Left lung (tissue), 10 donors: Measurements from ENCODE around the gene PRR27. TPM values are rescaled to one million over a fixed set of nuclear protein-coding genes. Genes with fewer than 3 reads are reported as not detected.
A peak's percentile ranks its signal among the peaks of the same experiment; 100 is the strongest.

Experiments
- ATAC-seq: fragments of 200-7000 bp; cut with Tn5 transposase; one replicate; pipeline ENCODE4 v1.9.1; 2020; ENCODE audit warnings: moderate library complexity
- DNase-seq, 4 donors: peaks; one replicate each; pipeline ENCODE4 v3.0.0-alpha.2; 2013 to 2020
- H3K27ac ChIP-seq, 2 donors: fragments of 200-600 bp; sonication (generic) in 1 of 2; one replicate each; pipeline versions ENCODE4 v1.5.0 to v1.8.0; 2020 to 2021
- H3K27me3 ChIP-seq, 2 donors: fragments of 200-600 bp; sonication (generic) in 1 of 2; one replicate each; pipeline versions ENCODE4 v1.5.0 to v1.8.0; 2020 to 2021
- H3K36me3 ChIP-seq, 2 donors: fragments of 200-600 bp; sonication (generic) in 1 of 2; one replicate each; pipeline versions ENCODE4 v1.5.0 to v1.8.0; 2020 to 2021
- H3K4me1 ChIP-seq, 2 donors: fragments of 200-600 bp; one replicate each; pipeline ENCODE4 v1.8.0; 2021
- H3K4me3 ChIP-seq, 2 donors: fragments of 200-600 bp; sonication (generic) in 1 of 2; one replicate each; pipeline versions ENCODE4 v1.5.0 to v1.8.0; 2020 to 2021; ENCODE audit warnings: mild to moderate bottlenecking in 1 of 2
- H3K9me3 ChIP-seq, 2 donors: fragments of 200-600 bp; sonication (generic) in 1 of 2; one replicate each; pipeline versions ENCODE4 v1.5.0 to v1.8.0; 2020 to 2021
- intact Hi-C, 2 donors: fragments of 100-400 bp; cut with DNase I; formaldehyde crosslinking; loops; one replicate each; pipeline versions ENCODE4 v1.11.2 to v1.14.2; 2022
- polyA plus RNA-seq, 6 donors: library from polyadenylated mRNA; unstranded; fragments of 120-200 nt; gene quantifications; one replicate each; pipeline ENCODE4 v1.2.1, GENCODE V29; 2013; ENCODE audit not compliant: insufficient read length in 6 of 6
- total RNA-seq, 2 donors: library from RNA; stranded (reverse); fragmentation: NEBNext Ultra II Directional; extraction: Animal tissue kit (Norgen Biotek cat#: 25700); gene quantifications; one replicate each; pipeline ENCODE4 v1.2.1, GENCODE V29; 2021
- TF ChIP-seq, protein P1 (sequence below), 2 donors: fragments of 200-600 bp; sonication (generic) in 1 of 2; IDR thresholded peaks; one replicate each; pipeline versions ENCODE4 v1.5.0 to v1.8.0; 2021; ENCODE audit warnings: antibody characterized with exemption in 2 of 2
- donor health status: DM: no; HTN: yes; CAD: no.
- donor health status: DM: no; HTN: no; CAD: no.

PRR27 gene
- total and polyA plus RNA-seq, 8 donors = 0.03 to 0.18 (median 0.12) TPM; not detected in 2

DNA sequence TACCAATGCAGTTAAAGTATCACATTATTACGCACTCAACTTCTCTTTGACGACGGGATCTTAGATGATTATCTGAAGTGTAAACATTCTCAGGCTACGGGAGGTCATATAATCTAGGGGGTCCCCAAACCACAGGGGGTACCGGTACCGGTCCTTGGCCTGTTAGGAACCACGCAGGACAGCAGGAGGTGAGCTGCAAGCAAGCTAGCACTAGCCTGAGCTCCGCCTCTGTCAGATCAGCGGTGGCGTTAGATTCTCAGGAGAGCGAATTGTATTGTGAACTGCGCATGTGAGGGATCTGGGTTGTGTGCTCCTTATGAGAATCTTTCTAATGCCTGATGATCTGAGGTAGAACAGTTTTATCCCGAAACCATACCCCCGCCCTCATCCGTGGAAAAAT lies 20.6 kb upstream of the PRR27 start:
- Histone ChIP-seq H3K27ac (no peak overlapping the region), H3K4me3 (no peak overlapping the region), H3K36me3 (no peaks in the 10 kb centered on the region), H3K27me3 (no peaks in the 10 kb centered on the region), H3K9me3 (no peaks in the 10 kb centered on the region), H3K4me1 (no peaks in the 10 kb centered on the region)
- ATAC-seq (no peak), DNase-seq (peak in 1 of 4 donors; percentile 10)
- intact Hi-C loops = no loop called here
- TF ChIP-seq, protein P1, sequence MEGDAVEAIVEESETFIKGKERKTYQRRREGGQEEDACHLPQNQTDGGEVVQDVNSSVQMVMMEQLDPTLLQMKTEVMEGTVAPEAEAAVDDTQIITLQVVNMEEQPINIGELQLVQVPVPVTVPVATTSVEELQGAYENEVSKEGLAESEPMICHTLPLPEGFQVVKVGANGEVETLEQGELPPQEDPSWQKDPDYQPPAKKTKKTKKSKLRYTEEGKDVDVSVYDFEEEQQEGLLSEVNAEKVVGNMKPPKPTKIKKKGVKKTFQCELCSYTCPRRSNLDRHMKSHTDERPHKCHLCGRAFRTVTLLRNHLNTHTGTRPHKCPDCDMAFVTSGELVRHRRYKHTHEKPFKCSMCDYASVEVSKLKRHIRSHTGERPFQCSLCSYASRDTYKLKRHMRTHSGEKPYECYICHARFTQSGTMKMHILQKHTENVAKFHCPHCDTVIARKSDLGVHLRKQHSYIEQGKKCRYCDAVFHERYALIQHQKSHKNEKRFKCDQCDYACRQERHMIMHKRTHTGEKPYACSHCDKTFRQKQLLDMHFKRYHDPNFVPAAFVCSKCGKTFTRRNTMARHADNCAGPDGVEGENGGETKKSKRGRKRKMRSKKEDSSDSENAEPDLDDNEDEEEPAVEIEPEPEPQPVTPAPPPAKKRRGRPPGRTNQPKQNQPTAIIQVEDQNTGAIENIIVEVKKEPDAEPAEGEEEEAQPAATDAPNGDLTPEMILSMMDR (IDR thresholded peaks at IDR 0.05) = no peak

DNA sequence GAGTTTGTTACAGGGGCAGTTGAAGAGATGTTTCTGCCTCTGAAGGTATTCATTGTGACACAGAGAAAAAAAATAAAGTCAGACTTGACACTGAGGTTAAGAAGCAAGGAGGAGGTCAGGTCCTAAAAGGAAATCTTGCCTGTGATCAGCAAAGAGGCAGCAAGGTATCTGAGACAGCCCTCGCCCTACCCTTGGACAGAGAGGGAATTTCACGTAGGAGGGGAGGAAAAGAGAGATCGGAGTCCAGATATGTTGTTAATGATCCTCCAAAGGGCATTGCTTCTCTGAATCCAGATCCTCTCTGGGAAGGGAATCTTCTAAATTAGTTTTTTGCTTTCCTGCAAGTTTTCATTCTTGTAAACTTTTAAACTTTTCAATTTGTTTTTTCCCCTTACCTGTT lies 15.3 kb upstream of the PRR27 start:
- no peaks in the 10 kb centered on the region for H3K4me1 ChIP-seq
- H3K27me3 ChIP-seq = no peaks in the 10 kb centered on the region
- no peak overlapping the region for H3K27ac ChIP-seq
- intact Hi-C loops = no loop called here
- H3K9me3 ChIP-seq = no peaks in the 10 kb centered on the region
- TF ChIP-seq, protein P1 (IDR thresholded peaks at IDR 0.05) = no peak
- no peaks in the 10 kb centered on the region for H3K36me3 ChIP-seq
- H3K4me3 ChIP-seq = no peak overlapping the region
- no peak for DNase-seq
- no peak for ATAC-seq

DNA sequence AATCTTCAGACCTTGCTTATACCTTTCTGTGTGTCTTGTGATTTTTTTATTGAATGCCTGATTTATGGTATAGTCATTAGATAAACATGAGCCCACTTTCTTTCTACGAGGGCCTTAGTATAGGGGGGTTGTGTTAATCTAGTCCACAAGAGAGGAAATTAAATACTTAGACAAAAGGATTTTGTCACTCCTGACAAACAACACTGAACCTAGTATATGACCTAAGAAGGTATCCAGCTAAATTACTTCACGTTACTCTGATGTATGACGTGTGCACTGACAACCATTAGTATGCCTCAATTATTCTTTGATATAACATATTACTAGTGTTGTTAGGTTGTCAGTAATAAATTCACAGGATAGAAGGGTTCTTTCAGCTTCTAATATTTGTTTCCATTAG lies 2.8 kb upstream of the PRR27 start:
- Histone ChIP-seq H3K4me1 (no peaks in the 10 kb centered on the region), H3K27ac (no peak overlapping the region), H3K9me3 (no peaks in the 10 kb centered on the region), H3K4me3 (no peak overlapping the region), H3K36me3 (no peaks in the 10 kb centered on the region), H3K27me3 (no peaks in the 10 kb centered on the region)
- ATAC-seq (no peak), DNase-seq (no peak)
- TF ChIP-seq, protein P1 (IDR thresholded peaks at IDR 0.05) = no peak
- intact Hi-C loops = no loop called here

DNA sequence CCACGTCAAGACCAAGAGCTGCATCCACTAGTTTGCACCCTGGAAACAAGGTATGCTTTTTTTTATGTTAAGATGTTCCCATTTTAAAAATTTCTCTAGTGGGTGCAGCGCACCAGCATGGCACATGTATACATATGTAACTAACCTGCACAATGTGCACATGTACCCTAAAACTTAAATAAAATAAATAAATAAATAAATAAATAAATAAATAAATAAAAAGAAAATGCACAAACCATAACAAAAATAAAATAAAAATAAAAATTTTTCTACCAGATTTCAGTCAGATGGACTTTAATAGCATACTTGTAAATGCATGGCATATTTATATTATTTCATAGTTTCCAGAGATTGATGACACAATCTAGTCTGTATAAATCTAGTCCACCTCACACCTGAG lies 1.9 kb upstream of the PRR27 start:
- Histone ChIP-seq H3K4me1 (no peaks in the 10 kb centered on the region), H3K9me3 (no peaks in the 10 kb centered on the region), H3K27me3 (no peaks in the 10 kb centered on the region), H3K27ac (no peak overlapping the region), H3K36me3 (no peaks in the 10 kb centered on the region), H3K4me3 (no peak overlapping the region)
- intact Hi-C loops = no loop called here
- TF ChIP-seq, protein P1 (IDR thresholded peaks at IDR 0.05) = no peak
- no peak for ATAC-seq
- DNase-seq = no peak

DNA sequence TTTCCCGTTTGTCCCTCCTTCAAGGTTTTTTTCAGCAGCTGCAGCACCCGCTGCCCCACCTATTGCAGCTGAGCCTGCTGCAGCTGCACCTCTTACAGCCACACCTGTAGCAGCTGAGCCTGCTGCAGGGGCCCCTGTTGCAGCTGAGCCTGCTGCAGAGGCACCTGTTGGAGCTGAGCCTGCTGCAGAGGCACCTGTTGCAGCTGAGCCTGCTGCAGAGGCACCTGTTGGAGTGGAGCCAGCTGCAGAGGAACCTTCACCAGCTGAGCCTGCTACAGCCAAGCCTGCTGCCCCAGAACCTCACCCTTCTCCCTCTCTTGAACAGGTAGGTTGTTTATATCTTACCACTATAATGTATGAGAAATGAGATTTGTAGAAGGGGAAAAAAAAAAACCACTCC lies 4.5 kb downstream of the PRR27 start:
- H3K9me3 ChIP-seq = no peaks in the 10 kb centered on the region
- ATAC-seq = no peak
- H3K36me3 ChIP-seq = no peaks in the 10 kb centered on the region
- H3K4me3 ChIP-seq = no peak overlapping the region
- peak in 1 of 4 donors; percentile 25 for DNase-seq
- H3K27ac ChIP-seq = no peak overlapping the region
- TF ChIP-seq, protein P1 (IDR thresholded peaks at IDR 0.05) = no peak
- no peaks in the 10 kb centered on the region for H3K27me3 ChIP-seq
- intact Hi-C loops = no loop called here
- no peaks in the 10 kb centered on the region for H3K4me1 ChIP-seq
